Peyer's patch (tissue), 4 donors: ENCODE results near the gene MYO7A.

ENCODE experiments used
- CTCF ChIP-seq, 6 experiments: fragments of 450-650 bp in 4 of 6; fragments of 200-600 bp in 2 of 6; sonication (generic) in 1 of 6; IDR thresholded peaks; one replicate each; pipeline ENCODE4 v1.5.1; 2017 to 2019; ENCODE audit warnings: antibody characterized with exemption in 6 of 6, mild to moderate bottlenecking in 3 of 6, moderate library complexity in 1 of 6
- POLR2A ChIP-seq, 2 donors: fragments of 450-650 bp; IDR thresholded peaks; one replicate each; pipeline ENCODE4 v1.5.1; 2017; ENCODE audit warnings: antibody characterized with exemption in 2 of 2, mild to moderate bottlenecking in 2 of 2, moderate library complexity in 2 of 2

- no peak for TF ChIP-seq CTCF (IDR thresholded peaks at IDR 0.05)
- no peak for TF ChIP-seq POLR2A (IDR thresholded peaks at IDR 0.05)
Measured at GRCh38 chr11:77193911-77194830, 66.1 kb downstream of the MYO7A start.
